ENCODE results near the gene EDEM1. TPM values are rescaled to one million over a fixed set of nuclear protein-coding genes. Genes with fewer than 3 reads are reported as not detected.

EDEM1 gene
- total RNA-seq, 1 donor from 2014 or later = 62.7 TPM

- H3K27me3 ChIP-seq (ENCODE audit: insufficient read depth, low read length) = no peaks in the 10 kb centered on the region
- no peak overlapping the region for H3K27ac ChIP-seq (ENCODE audit: low read depth, low read length)
- H3K79me2 ChIP-seq (ENCODE audit: insufficient read depth, low read length) = no peaks in the 10 kb centered on the region
Measured at GRCh38 chr3:5231487-5231886, 44.0 kb downstream of the EDEM1 start.

DNA sequence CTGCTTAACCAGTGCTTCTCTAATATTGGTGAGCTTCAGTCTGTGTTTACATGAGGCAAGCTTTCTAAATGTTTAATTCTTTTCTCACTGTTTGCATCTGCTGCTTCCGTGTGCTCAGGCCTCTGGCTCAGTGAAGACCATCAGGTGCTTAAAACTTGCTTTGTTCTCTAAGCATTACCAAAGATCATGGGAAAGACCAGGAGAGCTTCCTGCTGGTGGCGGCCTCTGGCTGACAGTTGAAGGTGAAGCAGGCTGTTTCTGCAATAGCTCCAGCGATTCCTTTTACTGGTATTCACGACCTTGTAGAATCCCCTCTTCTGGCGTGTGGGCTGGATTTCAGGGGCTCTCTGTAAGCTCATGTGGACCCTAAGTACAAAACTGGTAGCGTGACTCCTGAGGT is 45.1 kb downstream of the EDEM1 start:
- Histone ChIP-seq H3K4me2 (ENCODE audit: low read length) (no peak overlapping the region), H3K9me3 (ENCODE audit: insufficient read depth, low read depth, low read length) (no peaks in the 10 kb centered on the region), H3K79me2 (ENCODE audit: insufficient read depth, low read length) (no peaks in the 10 kb centered on the region), H2AFZ (ENCODE audit: low read depth, low read length) (no peak overlapping the region), H3K9ac (ENCODE audit: low read length) (no peak overlapping the region), H3K27ac (ENCODE audit: low read depth, low read length) (no peak overlapping the region), H3K4me1 (ENCODE audit: insufficient read depth, low read length) (no peaks in the 10 kb centered on the region), H3K36me3 (ENCODE audit: insufficient read depth, low read length) (no peaks in the 10 kb centered on the region), H3K27me3 (ENCODE audit: insufficient read depth, low read length) (no peaks in the 10 kb centered on the region), H3K4me3 (ENCODE audit: insufficient read depth, low read depth, low read length) (no peak overlapping the region), H4K20me1 (ENCODE audit: insufficient read depth, low read length) (no peaks in the 10 kb centered on the region)
- no peaks in the 10 kb centered on the region for H3K9me3 Mint-ChIP-seq (ENCODE audit: unreplicated experiment)
- H3K27ac Mint-ChIP-seq (ENCODE audit: unreplicated experiment) = no peak overlapping the region
- H3K27me3 Mint-ChIP-seq (ENCODE audit: low read depth, unreplicated experiment) = no peaks in the 10 kb centered on the region
- no peak for TF ChIP-seq CTCF (IDR thresholded peaks at IDR 0.05; ENCODE audit: insufficient read depth, low read depth, low read length)
- TF ChIP-seq EZH2 (IDR thresholded peaks at IDR 0.05; ENCODE audit: insufficient read depth, low read length) = no peak
- FAIRE-seq (no peak), DNase-seq (ENCODE audit: low read depth) (no peak)
- H3K36me3 Mint-ChIP-seq (ENCODE audit: low read depth, unreplicated experiment) = no peaks in the 10 kb centered on the region
- no peak overlapping the region for H3K4me3 Mint-ChIP-seq (ENCODE audit: unreplicated experiment)
- no peaks in the 10 kb centered on the region for H3K4me1 Mint-ChIP-seq (ENCODE audit: low read depth, unreplicated experiment)

More at GRCh38 chr3:5231487-5231886, 44.0 kb downstream of the EDEM1 start:
- Mint-ChIP-seq H3K27ac (ENCODE audit: unreplicated experiment) (no peak overlapping the region), H3K4me3 (ENCODE audit: unreplicated experiment) (no peak overlapping the region), H3K9me3 (ENCODE audit: unreplicated experiment) (no peaks in the 10 kb centered on the region), H3K4me1 (ENCODE audit: low read depth, unreplicated experiment) (no peaks in the 10 kb centered on the region), H3K36me3 (ENCODE audit: low read depth, unreplicated experiment) (no peaks in the 10 kb centered on the region), H3K27me3 (ENCODE audit: low read depth, unreplicated experiment) (no peaks in the 10 kb centered on the region)
- Histone ChIP-seq H3K4me3 (ENCODE audit: insufficient read depth, low read depth, low read length) (no peak overlapping the region), H2AFZ (ENCODE audit: low read depth, low read length) (no peak overlapping the region), H3K9me3 (ENCODE audit: insufficient read depth, low read depth, low read length) (no peaks in the 10 kb centered on the region), H3K4me2 (ENCODE audit: low read length) (no peak overlapping the region), H3K4me1 (ENCODE audit: insufficient read depth, low read length) (no peaks in the 10 kb centered on the region), H3K9ac (ENCODE audit: low read length) (no peak overlapping the region), H3K36me3 (ENCODE audit: insufficient read depth, low read length) (no peaks in the 10 kb centered on the region), H4K20me1 (ENCODE audit: insufficient read depth, low read length) (no peaks in the 10 kb centered on the region)
- DNase-seq (ENCODE audit: low read depth) (no peak), FAIRE-seq (no peak)
- TF ChIP-seq EZH2 (IDR thresholded peaks at IDR 0.05; ENCODE audit: insufficient read depth, low read length) (no peak), CTCF (IDR thresholded peaks at IDR 0.05; ENCODE audit: insufficient read depth, low read depth, low read length) (no peak)

DNA sequence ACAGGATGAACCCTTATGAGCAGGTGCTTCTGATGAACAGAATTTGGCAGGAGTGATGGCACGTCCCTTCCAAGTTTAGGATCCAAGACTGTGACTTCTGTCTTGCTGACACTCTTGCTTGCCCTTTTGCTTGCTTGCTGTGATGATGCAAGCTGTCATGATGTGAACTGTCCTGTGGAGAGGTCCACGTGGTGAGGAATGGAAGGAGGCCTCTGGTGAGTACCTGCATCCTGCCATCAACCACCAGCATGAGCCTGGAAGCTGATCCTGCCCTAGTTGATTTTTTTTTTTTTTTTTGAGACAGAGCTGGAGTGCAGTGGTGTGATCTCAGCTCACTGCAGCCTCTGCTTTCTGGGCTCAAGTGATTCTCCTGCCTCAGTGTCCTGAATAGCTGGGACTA is 45.5 kb downstream of the EDEM1 start:
- no peak overlapping the region for H2AFZ ChIP-seq (ENCODE audit: low read depth, low read length)
- no peaks in the 10 kb centered on the region for H3K27me3 Mint-ChIP-seq (ENCODE audit: low read depth, unreplicated experiment)
- H3K9me3 ChIP-seq (ENCODE audit: insufficient read depth, low read depth, low read length) = no peaks in the 10 kb centered on the region
- no peaks in the 10 kb centered on the region for H3K4me1 Mint-ChIP-seq (ENCODE audit: low read depth, unreplicated experiment)
- H3K36me3 ChIP-seq (ENCODE audit: insufficient read depth, low read length) = no peaks in the 10 kb centered on the region
- H3K9ac ChIP-seq (ENCODE audit: low read length) = no peak overlapping the region
- no peaks in the 10 kb centered on the region for H3K4me1 ChIP-seq (ENCODE audit: insufficient read depth, low read length)
- peaks cover 4% of the 10 kb centered on the region for H3K9me3 Mint-ChIP-seq (ENCODE audit: unreplicated experiment)
- DNase-seq (ENCODE audit: low read depth) (no peak), FAIRE-seq (no peak)
- no peaks in the 10 kb centered on the region for H3K27me3 ChIP-seq (ENCODE audit: insufficient read depth, low read length)
- no peaks in the 10 kb centered on the region for H4K20me1 ChIP-seq (ENCODE audit: insufficient read depth, low read length)
- H3K27ac ChIP-seq (ENCODE audit: low read depth, low read length) = no peak overlapping the region
- H3K79me2 ChIP-seq (ENCODE audit: insufficient read depth, low read length) = no peaks in the 10 kb centered on the region
- no peak overlapping the region for H3K4me2 ChIP-seq (ENCODE audit: low read length)
- peaks cover 3% of the 10 kb centered on the region for H3K36me3 Mint-ChIP-seq (ENCODE audit: low read depth, unreplicated experiment)
- no peak overlapping the region for H3K4me3 ChIP-seq (ENCODE audit: insufficient read depth, low read depth, low read length)
- H3K27ac Mint-ChIP-seq (ENCODE audit: unreplicated experiment) = no peak overlapping the region
- no peak overlapping the region for H3K4me3 Mint-ChIP-seq (ENCODE audit: unreplicated experiment)
- TF ChIP-seq CTCF (IDR thresholded peaks at IDR 0.05; ENCODE audit: insufficient read depth, low read depth, low read length) (no peak), EZH2 (IDR thresholded peaks at IDR 0.05; ENCODE audit: insufficient read depth, low read length) (no peak)
